Measurements from ENCODE around the gene MTO1.

Gene MTO1

GRCh38 chr6:73514746-73515110 is 53.2 kb downstream of the MTO1 start:
- H3K4me3 ChIP-seq (ENCODE audit: low read depth, low read length) = no peak overlapping the region
- TF ChIP-seq, protein P1, sequence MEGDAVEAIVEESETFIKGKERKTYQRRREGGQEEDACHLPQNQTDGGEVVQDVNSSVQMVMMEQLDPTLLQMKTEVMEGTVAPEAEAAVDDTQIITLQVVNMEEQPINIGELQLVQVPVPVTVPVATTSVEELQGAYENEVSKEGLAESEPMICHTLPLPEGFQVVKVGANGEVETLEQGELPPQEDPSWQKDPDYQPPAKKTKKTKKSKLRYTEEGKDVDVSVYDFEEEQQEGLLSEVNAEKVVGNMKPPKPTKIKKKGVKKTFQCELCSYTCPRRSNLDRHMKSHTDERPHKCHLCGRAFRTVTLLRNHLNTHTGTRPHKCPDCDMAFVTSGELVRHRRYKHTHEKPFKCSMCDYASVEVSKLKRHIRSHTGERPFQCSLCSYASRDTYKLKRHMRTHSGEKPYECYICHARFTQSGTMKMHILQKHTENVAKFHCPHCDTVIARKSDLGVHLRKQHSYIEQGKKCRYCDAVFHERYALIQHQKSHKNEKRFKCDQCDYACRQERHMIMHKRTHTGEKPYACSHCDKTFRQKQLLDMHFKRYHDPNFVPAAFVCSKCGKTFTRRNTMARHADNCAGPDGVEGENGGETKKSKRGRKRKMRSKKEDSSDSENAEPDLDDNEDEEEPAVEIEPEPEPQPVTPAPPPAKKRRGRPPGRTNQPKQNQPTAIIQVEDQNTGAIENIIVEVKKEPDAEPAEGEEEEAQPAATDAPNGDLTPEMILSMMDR (IDR thresholded peaks at IDR 0.05; ENCODE audit: insufficient read depth, low read depth, low read length, missing control alignments) = no peak
- DNase-seq (ENCODE audit: low read depth) = peak; percentile 71

DNA sequence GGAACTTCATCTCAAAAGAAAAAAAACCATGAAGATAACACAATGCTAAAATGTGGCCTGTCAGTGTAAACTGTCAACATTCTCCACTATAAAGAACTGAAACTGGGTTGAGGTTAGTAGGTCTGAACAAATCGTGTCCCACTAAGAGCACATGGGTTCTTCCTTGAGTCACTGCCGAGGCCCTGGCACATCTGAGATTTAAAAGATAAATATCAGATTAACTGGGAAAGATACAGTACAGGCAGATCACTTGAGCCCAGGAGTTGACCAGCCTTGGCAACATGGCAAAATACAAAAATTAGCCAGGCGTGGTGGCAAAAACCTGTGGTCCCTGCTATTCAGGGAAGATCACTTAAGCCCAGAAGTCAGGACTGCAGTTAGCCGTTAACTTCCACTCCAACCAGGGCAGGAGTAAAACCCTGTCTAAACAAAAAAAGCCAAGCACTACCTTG is 53.7 kb downstream of the MTO1 start:
- no peak overlapping the region for H3K4me3 ChIP-seq (ENCODE audit: low read depth, low read length)
- DNase-seq (ENCODE audit: low read depth) = peak; percentile 78
- TF ChIP-seq, protein P1 (IDR thresholded peaks at IDR 0.05; ENCODE audit: insufficient read depth, low read depth, low read length, missing control alignments) = no peak

- TF ChIP-seq, protein P1 (IDR thresholded peaks at IDR 0.05; ENCODE audit: insufficient read depth, low read depth, low read length, missing control alignments) = no peak
- peak overlapping the region; percentile 42 for H3K4me3 ChIP-seq (ENCODE audit: low read depth, low read length)
- DNase-seq (ENCODE audit: low read depth) = peak; percentile 41
These were observed 55.3 kb downstream of the MTO1 start for GRCh38 chr6:73516514-73517489.

- DNase-seq (ENCODE audit: low read depth) = peak; percentile 21
- H3K4me3 ChIP-seq (ENCODE audit: low read depth, low read length) = peak overlapping the region; percentile 74
These were observed 56.8 kb downstream of the MTO1 start for GRCh38 chr6:73518100-73518981.

- H3K4me3 ChIP-seq (ENCODE audit: low read depth, low read length) = peak overlapping the region; percentile 74
- DNase-seq (ENCODE audit: low read depth) = peak; percentile 32
These were observed 57.7 kb downstream of the MTO1 start for GRCh38 chr6:73518982-73519881.

DNA sequence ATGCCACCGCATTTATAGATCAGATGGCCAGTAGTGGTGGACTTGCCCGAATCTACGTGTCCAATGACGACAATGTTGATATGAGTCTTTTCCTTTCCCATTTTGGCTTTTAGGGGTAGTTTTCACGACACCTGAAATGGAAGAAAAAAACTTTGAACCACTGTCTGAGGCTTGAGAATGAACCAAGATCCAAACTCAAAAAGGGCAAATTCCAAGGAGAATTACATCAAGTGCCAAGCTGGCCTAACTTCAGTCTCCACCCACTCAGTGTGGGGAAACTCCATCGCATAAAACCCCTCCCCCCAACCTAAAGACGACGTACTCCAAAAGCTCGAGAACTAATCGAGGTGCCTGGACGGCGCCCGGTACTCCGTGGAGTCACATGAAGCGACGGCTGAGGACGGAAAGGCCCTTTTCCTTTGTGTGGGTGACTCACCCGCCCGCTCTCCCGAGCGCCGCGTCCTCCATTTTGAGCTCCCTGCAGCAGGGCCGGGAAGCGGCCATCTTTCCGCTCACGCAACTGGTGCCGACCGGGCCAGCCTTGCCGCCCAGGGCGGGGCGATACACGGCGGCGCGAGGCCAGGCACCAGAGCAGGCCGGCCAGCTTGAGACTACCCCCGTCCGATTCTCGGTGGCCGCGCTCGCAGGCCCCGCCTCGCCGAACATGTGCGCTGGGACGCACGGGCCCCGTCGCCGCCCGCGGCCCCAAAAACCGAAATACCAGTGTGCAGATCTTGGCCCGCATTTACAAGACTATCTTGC is 58.6 kb downstream of the MTO1 start:
- TF ChIP-seq, protein P1 (IDR thresholded peaks at IDR 0.05; ENCODE audit: insufficient read depth, low read depth, low read length, missing control alignments) = no peak
- DNase-seq (ENCODE audit: low read depth) = peak; percentile 85
- H3K4me3 ChIP-seq (ENCODE audit: low read depth, low read length) = peak overlapping the region; percentile 74

Data from GM12865 (cell line).